ENCODE measurements around the gene LIX1. TPM values are rescaled to one million over a fixed set of nuclear protein-coding genes. Genes with fewer than 3 reads are reported as not detected.

LIX1 gene
- total RNA-seq, 1 donor, result not detected

DNA sequence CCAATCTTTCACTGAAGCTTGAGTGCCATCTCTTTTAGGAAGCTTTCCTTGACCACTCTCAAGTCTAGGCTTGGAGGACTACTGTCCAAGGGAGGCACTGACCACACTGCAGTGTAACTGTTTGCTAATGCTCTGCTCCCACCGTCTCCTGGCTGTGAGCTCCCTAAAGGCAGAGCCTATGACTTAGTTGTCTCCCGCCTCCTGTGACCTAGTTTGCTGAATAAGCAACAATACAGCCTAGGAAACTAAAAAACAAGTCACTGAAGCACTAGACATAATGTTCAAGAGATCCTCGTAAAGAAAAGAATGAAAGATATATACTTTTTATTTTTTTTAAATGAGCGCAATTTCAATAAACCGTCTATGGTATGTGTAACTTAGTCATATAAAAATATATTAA lies 31.4 kb downstream of the LIX1 start:
- no peak overlapping the region for H3K4me3 ChIP-seq (ENCODE audit: low read depth, low read length)
- DNase-seq (ENCODE audit: low read depth), result no peak
- TF ChIP-seq CTCF (IDR thresholded peaks at IDR 0.05; ENCODE audit: insufficient read depth, low read length), result no peak

- TF ChIP-seq CTCF (IDR thresholded peaks at IDR 0.05; ENCODE audit: insufficient read depth, low read length), result no peak
- H3K4me3 ChIP-seq (ENCODE audit: low read depth, low read length), result no peak overlapping the region
- no peak for DNase-seq (ENCODE audit: low read depth)
Measured at GRCh38 chr5:97107318-97107717, 35.1 kb downstream of the LIX1 start.

DNA sequence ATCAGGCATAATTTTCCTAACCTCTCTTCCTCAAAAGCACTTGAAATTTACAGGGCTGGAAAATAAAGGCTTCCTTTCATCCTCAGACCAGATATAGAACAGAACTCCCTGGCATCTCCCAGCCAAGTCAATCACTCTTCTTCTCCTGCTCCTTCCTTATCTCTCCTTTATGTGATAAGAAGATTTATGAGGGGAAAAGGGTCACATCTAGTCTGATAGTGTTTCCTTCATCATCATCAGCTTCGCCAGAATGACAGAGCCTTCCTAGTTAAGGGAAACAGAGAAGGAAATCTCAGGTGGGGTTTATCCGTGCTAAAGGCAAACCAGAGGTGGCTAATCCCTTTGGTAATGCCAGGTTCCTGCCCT lies 36.2 kb downstream of the LIX1 start:
- no peak for TF ChIP-seq CTCF (IDR thresholded peaks at IDR 0.05; ENCODE audit: insufficient read depth, low read length)
- no peak for DNase-seq (ENCODE audit: low read depth)
- H3K4me3 ChIP-seq (ENCODE audit: low read depth, low read length), result no peak overlapping the region

GRCh38 chr5:97105501-97106215 lies 36.8 kb downstream of the LIX1 start:
- H3K4me3 ChIP-seq (ENCODE audit: low read depth, low read length), result no peak overlapping the region
- no peak for DNase-seq (ENCODE audit: low read depth)
- TF ChIP-seq CTCF (IDR thresholded peaks at IDR 0.05; ENCODE audit: insufficient read depth, low read length), result no peak

DNA sequence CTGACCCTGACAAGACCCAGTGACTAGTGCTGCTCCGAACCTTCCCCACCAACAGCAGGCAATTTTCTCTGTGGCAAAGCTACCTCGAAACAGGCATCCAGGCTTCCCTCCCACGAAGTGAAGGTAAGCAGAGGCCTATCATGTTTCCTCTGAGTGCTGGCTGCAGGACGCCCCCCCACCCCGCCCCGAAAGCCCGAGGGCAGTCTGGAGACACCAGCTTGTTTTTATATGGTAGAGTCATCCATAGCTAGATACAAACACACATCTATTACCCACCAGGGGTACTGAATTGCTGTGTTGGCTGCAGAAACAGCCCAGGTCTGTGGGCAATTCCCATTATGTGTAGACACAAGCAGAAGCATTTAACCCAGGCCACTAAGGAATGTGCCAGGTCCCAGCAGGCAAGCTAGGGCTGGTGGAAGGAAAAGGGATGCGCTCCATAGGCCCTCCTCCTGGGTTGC lies 40.4 kb downstream of the LIX1 start:
- no peak for TF ChIP-seq CTCF (IDR thresholded peaks at IDR 0.05; ENCODE audit: insufficient read depth, low read length)
- no peak overlapping the region for H3K4me3 ChIP-seq (ENCODE audit: low read depth, low read length)
- no peak for DNase-seq (ENCODE audit: low read depth)

GRCh38 chr5:97101189-97101910 lies 41.1 kb downstream of the LIX1 start:
- no peak overlapping the region for H3K4me3 ChIP-seq (ENCODE audit: low read depth, low read length)
- no peak for DNase-seq (ENCODE audit: low read depth)
- no peak for TF ChIP-seq CTCF (IDR thresholded peaks at IDR 0.05; ENCODE audit: insufficient read depth, low read length)

Data from fibroblast of the aortic adventitia (primary cell).